Retina (tissue), 1 donor: ENCODE measurements around the gene CNTN1.
"Not testable (repeated sequence)": the region's sequence is repeated elsewhere in the genome, so short reads cannot be mapped to it uniquely, and the experiment has no call there.

ENCODE experiments used
- DNase-seq: peaks from one replicate; pipeline ENCODE4 v3.0.0-alpha.2; 2016

CNTN1 gene

DNA sequence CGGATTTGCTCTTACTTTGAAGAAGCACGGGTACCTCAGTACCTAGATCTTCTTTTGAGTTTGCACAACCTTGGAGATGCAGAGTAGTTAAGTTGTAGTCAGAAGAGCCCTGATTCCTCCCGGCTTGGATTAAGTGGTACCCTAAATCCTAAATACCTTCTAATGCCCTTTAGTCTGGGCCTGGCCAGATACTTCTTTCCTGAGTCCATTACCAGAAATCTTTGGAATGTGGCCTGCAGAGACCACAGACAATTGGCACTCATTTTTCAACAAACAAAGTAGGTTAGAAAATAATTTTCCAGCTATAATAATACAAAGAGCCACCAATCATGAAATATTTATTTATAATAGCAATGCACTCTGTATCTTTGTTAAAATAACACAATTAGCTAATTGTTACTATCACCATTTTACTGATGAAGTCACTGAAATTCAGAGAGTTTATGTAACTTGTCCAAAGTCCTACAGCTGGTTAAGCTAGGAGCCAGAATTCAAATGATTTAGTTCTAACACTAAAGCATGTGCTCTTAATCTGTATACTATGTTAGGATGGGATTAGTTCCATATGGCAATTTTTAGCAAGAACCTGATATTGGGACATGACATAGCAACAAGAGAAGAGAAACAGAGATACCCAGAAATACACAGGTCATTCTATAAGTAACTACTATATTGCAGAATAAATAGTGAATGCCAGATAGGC, 363.8 kb downstream of the CNTN1 start:
- DNase-seq, result no peak

DNA sequence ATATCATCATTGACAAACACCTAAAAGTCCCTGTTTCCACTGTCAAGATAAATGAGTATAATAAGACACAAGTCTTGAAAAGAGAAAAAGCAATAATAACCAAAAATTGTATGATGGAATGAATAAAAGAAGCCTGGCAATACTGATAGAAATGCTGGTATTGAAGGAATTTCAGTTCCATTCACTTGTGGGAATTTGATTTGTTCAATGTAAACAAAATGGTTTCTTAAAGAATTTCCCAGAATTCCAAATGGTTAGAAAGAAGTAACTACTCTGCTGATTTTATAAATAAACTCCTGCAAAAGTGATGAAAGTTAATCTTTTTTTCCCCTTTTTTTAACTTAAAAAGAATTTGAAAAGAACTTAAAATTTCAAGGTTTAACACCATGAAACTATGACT, 366.0 kb downstream of the CNTN1 start:
- no peak for DNase-seq

DNA sequence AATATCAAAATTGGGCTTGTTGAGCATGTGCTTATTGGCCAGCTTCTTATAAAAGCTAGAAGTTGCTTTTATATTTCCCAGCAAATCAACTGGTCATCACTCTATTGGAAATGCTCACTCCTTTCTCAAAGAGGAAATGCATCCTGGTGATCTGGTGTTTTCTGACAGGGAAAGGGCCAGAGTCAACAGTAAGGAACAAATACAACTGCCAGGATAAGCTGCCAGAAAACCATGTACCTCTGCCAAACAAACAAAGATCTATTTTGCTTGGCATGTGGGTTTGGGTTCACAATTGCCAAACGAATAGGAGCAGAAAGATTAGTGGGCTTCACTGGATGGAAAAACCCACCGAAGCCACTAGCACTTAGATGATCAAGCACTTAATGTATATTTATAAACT, 369.0 kb downstream of the CNTN1 start:
- DNase-seq, result no peak

DNA sequence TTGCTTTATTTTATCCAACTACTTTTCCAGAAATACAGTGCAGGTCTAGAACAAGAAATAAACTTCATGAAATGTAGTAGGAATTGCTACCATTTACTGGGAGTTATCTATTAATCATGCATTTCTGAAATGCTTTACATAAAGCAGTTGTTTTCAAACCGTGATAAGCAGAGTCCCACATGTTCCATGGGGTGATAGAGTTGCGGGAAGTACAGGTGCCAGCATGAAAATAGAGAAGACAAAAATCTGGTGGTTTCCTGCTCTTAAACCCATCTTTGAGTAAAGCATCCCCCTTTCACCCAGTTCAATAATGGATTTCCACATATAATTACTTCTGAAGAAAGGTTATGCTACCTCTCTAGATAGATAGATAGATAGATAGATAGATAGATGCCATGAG, 372.2 kb downstream of the CNTN1 start:
- DNase-seq, result no peak

DNA sequence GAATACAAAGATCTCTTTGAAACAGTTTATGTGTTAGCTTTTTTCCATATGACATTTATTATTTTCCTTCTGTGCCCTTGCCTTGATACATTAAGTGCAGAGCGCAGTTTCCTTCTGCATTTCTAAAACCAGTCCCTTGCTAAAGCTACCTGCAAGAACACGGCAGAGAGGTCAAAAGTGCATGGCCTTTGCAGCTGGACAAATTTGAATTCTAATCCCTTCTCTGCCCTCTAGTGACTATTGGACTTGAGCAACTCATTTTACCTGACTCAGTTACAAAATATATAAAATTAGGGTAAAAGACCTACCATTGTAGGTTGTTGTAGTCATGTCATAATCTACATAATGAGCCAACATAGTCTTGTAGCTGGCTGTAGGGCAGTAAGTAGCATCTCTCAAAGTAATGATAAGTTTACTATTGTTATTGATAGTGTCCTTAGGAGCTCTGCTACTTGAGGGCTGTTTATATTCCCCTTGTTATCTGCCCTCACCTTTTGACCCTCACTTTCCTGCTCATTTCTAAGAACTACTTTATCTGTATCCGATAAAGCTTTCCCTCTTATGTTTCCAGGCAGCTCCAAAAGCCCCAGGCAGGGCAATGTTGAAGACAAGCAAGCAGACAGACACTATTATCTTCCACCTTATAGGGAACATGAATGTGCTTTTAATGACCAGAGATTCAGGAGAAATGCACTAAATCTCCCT, 375.9 kb downstream of the CNTN1 start:
- DNase-seq, result no peak

DNA sequence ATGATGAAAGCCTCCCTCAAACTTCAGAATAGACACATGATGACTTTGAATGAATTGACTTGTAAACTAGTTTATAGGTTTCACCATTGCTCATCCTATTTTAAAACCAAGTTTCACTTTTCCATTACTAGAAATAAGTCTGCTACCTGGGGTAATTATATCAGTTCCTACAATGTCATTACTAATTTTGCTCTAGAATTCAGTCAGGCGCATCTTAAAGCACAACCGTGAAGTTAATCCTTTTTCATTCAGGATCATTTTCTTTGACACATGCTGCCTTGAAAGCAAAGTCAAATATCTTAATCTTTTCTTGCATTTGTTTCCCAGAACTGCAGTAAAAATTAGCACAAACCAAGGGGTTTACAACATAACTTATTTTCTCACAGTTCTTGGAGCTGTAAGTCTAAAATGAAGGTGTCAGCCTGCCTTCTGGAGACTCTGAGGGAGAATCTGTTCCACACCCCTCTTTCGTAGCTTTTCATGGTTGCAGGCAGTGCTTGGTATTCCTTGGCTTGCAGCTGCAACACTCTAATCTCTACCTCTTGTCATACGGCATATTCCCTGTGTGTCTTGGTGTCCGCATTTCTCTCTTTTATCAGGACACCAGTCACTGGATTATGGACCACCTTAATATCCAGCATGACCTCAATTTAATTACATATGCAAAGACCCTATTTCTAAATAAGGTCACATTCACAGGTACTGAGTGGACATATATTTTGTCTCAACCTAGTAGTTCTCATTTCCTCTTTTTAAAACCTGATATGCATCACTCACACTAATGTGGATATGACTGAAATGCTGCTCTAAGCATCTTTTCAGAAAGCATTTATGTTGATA, 381.6 kb downstream of the CNTN1 start:
- peak; percentile 13 for DNase-seq

DNA sequence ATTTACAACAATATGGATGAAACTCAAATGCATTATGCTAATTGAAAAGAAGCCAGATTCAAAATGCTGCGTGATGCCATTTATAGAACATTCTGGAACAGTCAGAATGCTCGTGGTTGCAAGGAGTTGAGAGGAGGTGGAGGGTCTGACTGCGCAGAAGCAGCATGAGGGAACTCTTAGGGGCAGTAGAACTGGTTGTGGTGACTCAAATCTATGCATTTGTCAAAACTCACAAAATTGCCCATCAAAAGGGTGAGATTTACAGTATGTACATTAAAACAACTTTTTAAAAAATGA, 382.2 kb downstream of the CNTN1 start:
- no peak for DNase-seq

DNA sequence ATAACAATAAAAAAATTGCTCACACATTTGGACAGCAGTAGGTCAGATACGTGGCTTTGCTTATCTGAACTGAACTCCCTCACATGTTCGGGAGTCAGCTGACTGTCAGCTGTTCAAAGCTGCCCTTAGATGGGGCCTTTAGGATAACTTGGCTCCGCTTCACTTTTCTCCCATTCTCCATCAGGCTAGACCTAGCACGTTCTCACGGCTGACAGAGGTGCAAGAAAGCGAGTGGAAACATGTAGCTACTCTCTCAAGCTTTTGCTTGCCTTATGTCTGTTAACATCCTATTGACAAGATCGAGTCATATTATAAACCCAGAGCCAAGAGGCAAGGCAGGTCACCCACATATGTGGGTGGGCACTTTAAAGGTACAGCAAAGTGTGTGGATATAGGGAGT, 383.9 kb downstream of the CNTN1 start:
- no peak for DNase-seq

DNA sequence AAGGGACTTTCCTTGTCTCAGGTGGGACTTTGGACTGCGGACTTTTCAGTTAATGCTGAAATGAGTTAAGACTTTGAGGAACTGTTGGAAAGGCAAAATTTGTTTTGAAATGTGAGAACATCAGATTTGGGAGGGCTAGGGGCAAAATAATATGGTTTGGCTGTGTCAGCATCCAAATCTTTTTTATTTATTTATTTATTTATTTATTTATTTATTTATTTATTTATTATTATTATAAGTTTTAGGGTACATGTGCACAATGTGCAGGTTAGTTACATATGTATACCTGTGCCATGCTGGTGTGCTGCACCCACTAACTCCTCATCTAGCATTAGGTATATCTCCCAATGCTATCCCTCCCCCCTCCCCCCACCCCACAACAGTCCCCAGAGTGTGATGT, 389.0 kb downstream of the CNTN1 start:
- DNase-seq, result not testable (repeated sequence)

DNA sequence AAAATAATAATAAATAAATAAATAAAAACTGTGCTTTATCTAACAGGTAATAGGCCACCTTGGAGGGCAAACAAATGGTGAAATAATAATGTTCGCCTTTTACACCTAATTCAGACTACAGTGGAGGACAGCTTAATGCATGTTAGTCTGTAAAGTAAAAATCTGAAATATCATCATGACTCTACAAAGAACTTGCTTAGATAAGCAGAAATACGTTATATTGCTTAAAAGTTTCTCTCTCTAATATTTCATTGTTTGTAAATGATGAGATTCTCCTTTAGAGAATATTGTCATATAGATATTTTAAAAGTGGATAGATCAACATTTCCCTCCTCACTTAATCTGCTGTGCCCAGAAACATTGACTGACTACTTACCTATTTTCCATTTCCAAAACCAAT, 397.2 kb downstream of the CNTN1 start:
- DNase-seq, result no peak

DNA sequence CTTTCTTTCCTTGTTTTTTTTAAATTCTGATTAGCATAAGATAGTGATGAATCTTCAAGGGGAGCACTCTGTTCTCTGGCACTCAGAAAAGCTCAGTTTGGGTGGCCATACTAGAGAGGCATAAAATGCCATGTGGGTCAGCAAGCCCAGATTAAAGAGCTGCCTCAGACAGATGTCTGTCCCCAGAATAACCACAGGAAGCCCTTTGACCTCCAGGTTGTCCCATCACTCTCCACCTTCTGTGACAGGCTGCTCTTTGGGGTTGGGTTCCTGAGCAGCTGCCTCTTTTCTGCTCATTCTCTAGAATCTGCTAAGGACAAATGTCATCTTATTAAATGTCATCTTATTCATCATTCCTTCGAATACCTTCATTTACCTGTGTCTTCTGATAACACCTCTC, 399.9 kb downstream of the CNTN1 start:
- no peak for DNase-seq

DNA sequence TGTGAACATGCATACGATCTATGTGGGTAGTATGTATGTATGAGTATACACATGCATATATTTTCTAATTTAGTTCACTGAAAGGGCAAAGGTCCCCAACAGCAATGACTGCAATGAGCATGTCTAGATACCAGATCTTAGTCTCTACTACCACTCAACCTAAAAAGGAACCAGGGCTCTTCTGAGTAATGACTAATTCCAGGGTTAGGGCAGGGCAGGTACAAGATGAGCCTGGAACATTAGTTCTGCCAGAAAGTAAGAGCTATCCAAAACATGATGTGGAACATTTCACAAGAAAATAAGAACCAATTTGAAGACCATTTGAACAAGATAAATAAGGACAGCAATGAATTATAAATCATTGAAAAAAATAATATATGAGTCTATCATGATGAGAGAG, 404.6 kb downstream of the CNTN1 start:
- DNase-seq, result no peak

DNA sequence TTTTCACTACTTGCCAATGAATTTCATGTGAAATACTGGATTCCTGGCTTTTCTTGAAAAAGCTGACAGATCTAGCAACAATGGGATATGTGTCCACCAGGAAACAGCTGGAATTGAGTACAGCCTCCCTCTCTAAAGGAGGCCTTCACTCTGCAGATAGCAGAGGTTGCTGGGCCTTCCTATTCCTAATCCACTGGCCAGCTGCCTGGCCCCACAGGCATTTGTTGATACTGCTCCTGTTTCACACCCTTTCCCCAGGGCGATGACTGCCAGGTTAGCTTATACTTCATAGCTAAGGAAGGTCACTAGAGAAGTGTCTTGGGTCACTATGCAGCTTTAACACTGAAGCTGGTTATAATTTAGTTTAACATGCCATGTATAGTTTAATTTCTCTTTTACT, 408.3 kb downstream of the CNTN1 start:
- DNase-seq, result no peak

DNA sequence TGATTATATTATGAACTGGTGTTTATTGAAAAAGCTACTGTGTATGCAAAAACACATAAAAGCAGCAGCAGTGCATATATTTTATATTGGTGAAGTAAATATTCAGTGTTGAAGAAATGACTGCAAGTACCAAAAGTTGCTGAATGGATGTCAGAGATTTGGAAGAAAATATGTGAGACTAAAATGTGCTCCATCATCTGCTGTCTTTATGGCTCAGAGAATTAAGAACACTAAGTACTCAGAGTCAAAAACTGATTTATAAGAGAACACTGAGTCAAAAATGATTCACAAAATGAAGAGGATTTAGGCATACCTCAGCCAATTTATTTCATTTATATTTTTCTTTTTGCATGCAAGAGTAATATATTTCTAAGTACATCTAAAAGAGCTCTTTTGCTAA, 409.6 kb downstream of the CNTN1 start:
- DNase-seq, result no peak

DNA sequence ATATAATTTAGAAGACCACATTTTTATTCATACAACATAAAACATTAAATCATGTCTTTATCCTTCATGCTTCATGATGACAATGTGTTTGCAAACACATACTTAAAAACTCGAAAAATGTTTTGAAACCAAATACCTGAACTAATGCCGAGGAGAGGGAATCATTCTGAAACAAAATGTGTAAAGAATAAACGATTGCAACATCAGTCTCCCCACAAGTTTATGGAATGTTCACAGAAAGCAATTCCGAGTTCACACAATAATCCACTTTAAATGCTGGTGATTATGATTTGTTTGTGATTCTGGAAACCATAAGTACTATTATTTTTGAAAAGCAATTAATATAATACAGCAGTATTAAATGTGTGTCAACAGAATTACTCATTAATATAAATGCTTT, 411.4 kb downstream of the CNTN1 start:
- no peak for DNase-seq

DNA sequence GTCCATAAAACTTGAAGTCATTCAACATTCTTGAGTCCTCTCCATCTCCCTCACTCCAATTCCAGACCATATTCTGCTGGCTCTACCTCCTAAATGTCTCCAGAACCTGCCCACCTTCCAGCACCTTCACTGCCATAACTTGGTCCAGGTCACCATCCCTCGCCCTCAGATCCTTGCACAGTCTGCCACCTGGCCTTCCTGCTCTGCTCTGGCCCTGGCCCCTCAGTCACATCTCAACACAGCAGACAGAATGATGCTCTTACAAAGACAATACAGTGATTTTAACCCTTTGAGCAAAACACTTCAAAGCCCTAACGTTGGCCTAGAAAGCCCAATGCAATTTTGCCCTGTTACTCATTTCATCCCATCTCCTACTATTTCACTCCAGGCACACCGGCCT, 414.1 kb downstream of the CNTN1 start:
- no peak for DNase-seq

DNA sequence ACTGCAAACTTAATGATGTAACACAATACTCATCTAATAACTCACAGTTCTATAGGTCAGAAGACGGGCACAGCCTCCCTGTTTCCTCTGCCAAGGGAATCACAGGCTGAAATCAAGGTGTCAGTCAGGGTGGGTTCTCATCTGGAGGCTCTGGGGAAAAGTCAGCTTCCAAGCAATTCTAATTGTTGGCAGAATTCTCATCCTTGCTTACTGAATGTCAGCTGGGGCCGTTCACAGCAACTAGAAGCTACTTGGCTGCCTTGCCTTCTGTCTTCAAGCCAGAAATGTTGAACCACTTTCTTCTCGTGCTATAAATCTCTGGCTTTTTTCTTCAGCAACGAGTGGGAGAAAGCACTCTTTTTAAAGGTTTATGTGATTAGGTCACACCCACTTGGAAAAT, 415.8 kb downstream of the CNTN1 start:
- no peak for DNase-seq

DNA sequence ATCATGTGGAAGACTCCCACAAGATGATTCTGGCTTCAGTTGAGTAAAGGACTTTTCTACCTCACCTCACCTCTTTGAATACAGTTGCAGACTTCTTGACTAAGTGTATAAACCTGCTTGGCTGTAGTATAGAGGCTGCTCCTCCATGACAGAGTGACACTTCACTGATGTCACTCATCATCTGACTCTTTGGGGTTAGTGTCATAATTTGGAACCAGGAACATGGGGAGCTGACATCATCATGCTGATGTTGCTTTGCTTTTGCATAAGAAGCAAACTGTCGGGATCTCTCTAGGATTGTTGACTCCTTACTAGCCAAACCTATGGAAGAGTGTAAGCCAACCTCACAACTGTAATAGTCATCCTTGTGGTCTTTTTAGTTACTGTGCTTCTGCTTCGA, 420.7 kb downstream of the CNTN1 start:
- no peak for DNase-seq

DNA sequence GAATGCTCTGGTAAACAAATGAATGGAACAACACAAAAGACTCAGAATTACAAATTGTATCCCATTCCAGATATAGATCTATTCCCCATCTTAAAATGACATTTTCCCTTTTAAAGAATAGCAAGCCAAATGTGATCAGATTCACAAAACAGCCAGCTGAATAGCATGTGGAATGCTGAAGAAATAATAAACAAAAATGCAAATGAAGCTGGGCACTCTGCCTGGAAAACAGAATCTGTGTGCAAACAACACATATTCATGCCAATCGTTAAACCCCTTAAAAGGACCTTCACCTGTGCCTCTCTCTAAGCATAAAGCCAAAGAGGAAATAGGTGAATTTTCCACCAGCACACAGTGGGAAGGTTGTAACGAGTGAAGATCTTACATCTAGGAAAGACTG, 428.0 kb downstream of the CNTN1 start:
- DNase-seq, result no peak

DNA sequence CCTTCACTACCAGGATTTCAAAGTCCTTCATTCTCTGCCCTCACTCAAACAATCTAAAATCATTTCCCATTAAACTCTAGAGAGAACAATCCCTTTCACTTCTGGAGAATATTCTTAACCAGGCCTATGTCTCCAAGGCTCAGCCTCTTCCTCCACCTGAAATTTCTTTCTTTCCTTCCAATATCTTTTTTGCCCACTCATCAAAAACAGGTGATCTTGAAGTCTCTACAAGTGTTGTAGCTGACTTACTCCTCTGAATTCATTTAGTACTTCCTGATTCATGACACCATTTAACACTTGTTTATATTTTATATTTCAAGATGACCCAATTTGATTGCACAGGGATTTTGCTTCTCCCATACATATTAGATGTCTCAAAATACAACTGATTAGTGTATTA, 429.1 kb downstream of the CNTN1 start:
- no peak for DNase-seq
